ENCODE data around the gene BEX2.
A peak's percentile ranks its signal among the peaks of the same experiment; 100 is the strongest.
"Not testable (repeated sequence)": the region's sequence is repeated elsewhere in the genome, so short reads cannot be mapped to it uniquely, and the experiment has no call there.

Gene BEX2

DNA sequence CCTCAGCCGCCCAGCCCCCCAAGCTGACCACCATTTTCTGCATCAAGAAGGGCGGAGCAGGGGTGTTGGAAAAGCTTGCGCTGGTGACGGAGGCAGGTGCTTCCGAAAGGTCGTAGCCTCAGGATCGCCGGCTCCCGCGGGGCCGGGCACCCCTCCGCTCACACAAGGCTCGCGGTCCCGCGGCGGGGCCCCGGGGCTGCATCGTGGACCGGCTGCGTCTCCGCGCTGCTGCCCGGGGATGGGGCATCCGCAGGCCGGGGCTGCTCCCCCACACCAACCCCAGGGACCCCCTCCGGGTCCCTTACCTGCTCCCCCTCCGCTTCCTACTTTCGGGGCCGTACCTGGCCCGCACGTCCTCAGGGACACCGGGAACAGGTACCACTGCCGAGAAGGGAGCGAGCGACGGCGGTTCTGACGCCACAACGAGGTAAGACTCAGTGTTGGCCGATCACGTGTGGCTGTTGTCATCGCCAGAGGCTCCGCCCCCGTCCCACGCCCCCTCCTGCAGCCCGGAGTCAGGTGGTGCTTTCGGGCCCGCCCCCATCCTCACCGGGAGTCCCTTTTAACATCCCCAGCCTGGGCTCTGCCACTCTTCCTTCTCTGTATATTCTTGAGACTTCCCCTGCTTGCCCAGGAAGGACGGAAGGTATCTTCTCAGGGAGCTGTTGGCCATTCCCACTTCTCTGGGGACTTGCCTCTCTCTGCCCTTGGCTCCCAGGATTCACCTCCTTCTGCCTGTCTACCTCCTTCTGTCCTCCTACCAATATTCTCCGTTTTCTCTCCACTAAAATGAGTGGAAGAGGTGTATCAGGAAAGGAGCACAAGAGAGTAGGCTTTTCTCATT is at the start of gene BEX2:
TSS of gene BEX2 (minus strand) at position 436 of the 844 bp plus-strand sequence. CDS start 1,014 bp downstream, outside the sequence.
- FAIRE-seq = no peak
- peak; percentile 41 for DNase-seq (ENCODE audit: insufficient read length, low spot score)

DNA sequence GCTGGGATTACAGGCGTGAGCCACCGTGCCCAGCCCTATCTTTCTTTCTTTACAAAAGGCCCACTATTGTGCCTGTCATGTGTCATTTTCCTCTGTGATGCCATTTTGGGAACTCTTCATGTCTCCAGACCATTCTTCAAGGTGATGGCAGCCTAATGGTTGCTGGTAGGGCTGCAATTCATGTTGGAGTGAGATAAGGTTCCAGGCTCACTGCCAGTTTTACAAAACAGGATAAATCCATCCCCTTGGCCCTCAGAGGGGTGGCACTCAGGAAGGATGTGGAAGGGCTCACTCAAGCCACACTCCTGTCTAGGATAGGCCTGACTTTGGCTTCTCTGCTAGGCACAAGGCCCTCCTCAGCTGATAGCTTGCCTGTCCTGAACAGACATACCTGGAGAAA is 49.3 kb upstream of the BEX2 start:
- FAIRE-seq = no peak
- DNase-seq (ENCODE audit: insufficient read length, low spot score) = no peak

GRCh38 chrX:103359605-103360004 is 48.8 kb upstream of the BEX2 start:
- FAIRE-seq; DNase-seq (ENCODE audit: insufficient read length, low spot score): not testable (repeated sequence)

GRCh38 chrX:103357871-103358270 is 47.1 kb upstream of the BEX2 start:
- FAIRE-seq (no peak), DNase-seq (ENCODE audit: insufficient read length, low spot score) (no peak)

DNA sequence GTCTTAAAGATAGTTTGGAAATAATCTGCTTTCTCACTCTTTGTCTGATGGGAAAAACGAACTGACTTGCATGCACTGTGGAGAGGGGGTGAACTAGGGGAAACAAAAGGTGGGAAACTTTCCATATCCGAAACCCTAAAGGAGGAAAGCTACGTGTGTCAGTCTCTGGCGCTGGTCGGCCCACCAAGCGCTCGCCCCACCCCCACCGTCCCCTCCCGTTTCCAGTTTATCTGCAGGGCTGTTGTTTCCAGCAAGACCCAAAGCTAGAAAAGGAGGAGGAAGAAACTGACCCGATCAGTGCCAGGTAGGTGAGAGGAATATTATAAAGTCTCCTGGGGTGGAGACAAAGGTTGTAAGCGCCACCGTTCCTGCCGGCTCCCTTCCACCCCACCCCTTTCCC is 46.1 kb upstream of the BEX2 start:
- no peak for DNase-seq (ENCODE audit: insufficient read length, low spot score)
- FAIRE-seq = no peak

- DNase-seq (ENCODE audit: insufficient read length, low spot score) (peak; percentile 30), FAIRE-seq (no peak)
Observed at GRCh38 chrX:103356130-103356798, 45.5 kb upstream of the BEX2 start, which contains the start of gene TCEAL9. TCEAL9 (plus strand) TSS chrX:103356506; CDS start chrX:103357685, 1,179 bp downstream.

DNA sequence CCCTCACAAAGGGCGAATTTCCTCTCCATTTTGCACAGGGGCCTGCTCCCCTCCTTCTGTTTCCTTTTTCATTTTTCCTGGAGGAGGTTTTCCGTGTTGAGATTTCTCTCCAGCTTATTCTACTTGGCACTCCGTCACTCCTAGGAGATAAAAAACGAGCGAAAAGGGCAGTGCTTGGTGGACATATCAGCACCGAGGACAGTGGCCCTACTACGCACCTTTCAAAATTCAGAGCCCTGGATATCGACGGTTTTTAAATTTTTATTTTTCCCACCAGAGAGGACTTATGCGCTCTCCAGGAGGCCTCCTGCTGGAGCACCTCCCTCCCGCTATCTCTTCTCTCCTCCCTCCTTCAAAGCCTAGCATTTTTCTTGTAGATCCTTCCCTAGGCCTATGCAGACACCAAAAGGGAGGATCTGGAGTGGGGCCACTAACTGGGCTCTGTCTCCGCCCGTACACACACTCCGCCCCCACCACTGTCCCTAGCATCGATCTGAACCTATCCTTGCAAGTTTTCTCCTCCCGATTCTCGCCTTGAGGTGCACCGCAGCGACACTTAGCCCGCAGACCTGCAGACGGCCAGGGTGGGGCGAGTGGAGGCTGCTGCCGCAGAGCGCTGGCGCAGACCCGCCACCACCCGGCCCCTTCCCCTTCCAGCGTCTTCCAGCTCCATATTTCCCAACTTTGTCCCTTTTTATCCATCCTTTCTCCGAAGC is 37.0 kb upstream of the BEX2 start:
- no peak for FAIRE-seq
- DNase-seq (ENCODE audit: insufficient read length, low spot score) = no peak

DNA sequence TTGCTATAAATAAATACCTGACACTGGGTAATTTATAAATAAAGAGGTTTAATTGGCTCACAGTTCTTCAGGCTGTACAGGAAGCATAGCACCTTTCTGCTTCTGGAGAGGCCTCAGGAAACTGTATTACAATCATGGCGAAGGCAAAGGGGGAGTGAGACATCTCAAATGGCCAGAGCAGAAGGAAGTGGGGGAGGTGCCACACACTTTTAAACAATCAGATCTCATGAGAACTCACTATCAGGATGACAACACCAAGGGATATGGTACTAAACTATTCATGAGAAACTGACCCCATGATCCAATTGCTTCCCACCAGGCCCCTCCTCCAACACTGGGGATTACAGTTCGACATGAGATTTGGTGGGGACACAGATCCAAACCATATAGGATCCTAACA is 33.8 kb upstream of the BEX2 start:
- FAIRE-seq (no peak), DNase-seq (ENCODE audit: insufficient read length, low spot score) (no peak)

- FAIRE-seq (no peak), DNase-seq (ENCODE audit: insufficient read length, low spot score) (no peak)
Observed at GRCh38 chrX:103343105-103343504, 32.3 kb upstream of the BEX2 start.

GRCh38 chrX:103338663-103339062 is 27.9 kb upstream of the BEX2 start:
- FAIRE-seq = no peak
- DNase-seq (ENCODE audit: insufficient read length, low spot score) = no peak

DNA sequence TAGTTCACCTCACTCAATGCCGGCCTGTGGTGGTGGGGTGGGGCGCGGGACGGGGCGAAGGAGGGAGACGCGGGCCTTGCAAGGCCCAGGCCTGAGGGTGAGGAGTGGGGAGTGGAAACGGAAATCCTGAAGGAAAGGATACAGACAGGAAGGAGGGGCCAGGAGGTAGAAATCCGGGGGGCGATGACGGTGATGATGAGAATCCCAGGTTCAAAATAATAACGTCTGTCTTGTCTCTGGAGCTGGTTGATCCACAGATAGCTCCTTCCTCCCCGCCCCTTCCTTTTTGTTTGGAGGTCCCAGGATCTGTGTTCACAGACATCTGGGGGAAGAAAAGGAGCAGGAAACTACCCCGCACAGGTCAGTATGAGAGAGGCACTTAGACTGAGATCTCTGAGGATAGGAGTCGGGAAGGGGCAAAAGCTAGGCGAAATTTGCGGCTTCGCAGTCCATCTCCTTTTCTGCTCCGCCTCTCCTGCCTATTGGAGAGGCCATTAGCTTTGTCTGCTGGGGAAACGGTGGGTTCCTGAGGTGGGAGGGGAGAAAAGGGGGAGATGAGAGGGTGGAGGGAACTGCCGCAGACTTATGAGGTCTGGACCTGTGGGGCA is 20.0 kb upstream of the BEX2 start:
- FAIRE-seq = no peak
- no peak for DNase-seq (ENCODE audit: insufficient read length, low spot score)

- DNase-seq (ENCODE audit: insufficient read length, low spot score) = peak; percentile 32
- FAIRE-seq = no peak
Observed at GRCh38 chrX:103329991-103330390, 19.2 kb upstream of the BEX2 start, which contains the start of gene TCEAL7. TCEAL7 (plus strand) TSS chrX:103330239; CDS start chrX:103331404, 1,165 bp downstream.

- no peak for FAIRE-seq
- DNase-seq (ENCODE audit: insufficient read length, low spot score) = no peak
Observed at GRCh38 chrX:103311399-103311780, 600 bp upstream of the BEX2 start.

DNA sequence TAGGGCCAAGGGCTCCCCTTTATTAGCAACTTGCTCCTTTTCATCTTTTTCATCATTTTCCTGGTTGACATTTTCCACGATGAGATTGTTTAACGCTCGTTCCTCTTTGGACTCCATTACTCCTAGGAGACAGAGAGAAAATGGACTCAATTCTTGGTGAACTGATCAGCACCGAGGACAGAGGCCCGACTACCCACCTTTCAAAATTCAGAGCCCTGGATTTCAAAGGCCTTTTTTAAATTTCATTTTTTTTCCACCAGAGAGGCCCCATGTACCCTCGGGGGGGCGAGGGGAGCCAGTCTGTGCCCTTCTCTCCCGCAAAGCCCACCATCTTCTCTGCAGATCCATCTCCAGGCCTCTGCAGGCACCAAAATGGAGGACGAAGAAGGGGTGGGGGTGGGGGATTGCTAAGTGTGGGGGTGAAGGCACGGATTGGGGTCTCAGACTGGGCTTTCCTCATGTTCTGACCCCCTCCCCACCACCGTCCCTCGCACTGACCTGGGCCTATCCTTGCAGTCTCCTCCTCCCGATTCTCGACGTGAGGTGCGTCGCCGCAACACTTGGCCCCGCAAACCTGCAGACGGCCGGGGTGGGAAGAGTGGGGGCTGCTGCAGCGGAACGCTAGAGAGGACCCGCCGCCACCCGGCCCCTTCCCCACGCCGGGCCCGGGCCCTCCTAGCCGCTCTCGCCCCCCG is 783 bp downstream of the BEX2 start:
- DNase-seq (ENCODE audit: insufficient read length, low spot score) (no peak), FAIRE-seq (no peak)

- DNase-seq (ENCODE audit: insufficient read length, low spot score); FAIRE-seq: not testable (repeated sequence)
Observed at GRCh38 chrX:103305666-103306065, 5.1 kb downstream of the BEX2 start.

GRCh38 chrX:103304705-103305104 is 6.1 kb downstream of the BEX2 start:
- no peak for FAIRE-seq

DNA sequence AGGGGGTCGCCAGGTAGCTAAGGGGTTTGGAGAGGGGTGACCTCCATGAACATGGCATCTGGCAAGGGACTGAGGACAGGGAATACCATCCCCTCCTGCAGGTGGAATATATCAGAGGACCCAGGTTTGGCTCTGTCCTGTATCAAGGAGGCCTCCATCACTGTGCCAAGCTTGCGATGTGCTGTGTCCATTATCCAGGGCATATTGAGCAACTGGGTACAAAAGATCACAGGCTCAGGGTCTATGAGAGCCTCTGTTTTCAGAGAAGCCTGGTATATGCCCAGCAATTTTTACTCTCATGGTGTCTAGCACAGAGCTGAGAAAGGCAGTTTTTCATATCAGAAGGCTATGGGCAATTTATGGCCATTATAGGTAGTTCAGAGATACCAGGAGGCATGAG is 17.7 kb downstream of the BEX2 start:
- FAIRE-seq (no peak), DNase-seq (ENCODE audit: insufficient read length, low spot score) (no peak)

More at GRCh38 chrX:103304705-103305104, 6.1 kb downstream of the BEX2 start:
- DNase-seq (ENCODE audit: insufficient read length, low spot score) = no peak

- DNase-seq (ENCODE audit: insufficient read length, low spot score) = no peak
Observed at GRCh38 chrX:103279624-103280023, 31.2 kb downstream of the BEX2 start.

DNA sequence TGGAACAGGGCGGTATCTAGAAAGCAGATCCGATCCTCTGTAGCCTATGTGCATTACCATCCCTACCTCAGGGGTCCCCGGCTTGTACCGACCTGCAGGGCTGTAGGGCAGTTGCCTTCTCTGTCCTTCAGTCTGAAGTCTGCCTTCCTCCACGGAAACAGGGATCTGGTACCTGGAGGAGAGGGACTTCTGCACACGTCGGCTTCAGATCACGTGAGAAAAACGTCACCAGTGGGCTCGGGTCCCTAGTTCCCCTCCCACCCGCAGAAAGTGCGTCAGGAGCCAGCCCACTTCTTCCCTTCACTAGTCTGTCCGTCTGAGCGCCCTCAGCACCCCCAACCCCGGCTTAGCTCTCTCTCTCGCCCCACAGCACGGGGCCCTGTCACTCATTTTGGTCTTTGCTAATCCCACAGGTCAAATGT is 34.2 kb downstream of the BEX2 start, which contains the start of gene TCEAL5:
TSS of gene TCEAL5 (minus strand) at position 170 of the 422 bp plus-strand sequence. CDS start 2,187 bp downstream, outside the sequence.
- FAIRE-seq = no peak
- DNase-seq (ENCODE audit: insufficient read length, low spot score) = no peak

More at GRCh38 chrX:103279624-103280023, 31.2 kb downstream of the BEX2 start:
- no peak for FAIRE-seq
